ENCODE measurements around the gene BMPR1A. TPM values are rescaled to one million over a fixed set of nuclear protein-coding genes. Genes with fewer than 3 reads are reported as not detected.

Gene BMPR1A
- total RNA-seq, 1 experiment from 2014 or later: 42.6 TPM

GRCh38 chr10:86941991-86942421 is 185.6 kb downstream of the BMPR1A start:
- no peak overlapping the region for H3K9ac ChIP-seq (ENCODE audit: low read length)
- ATAC-seq (no peak), DNase-seq (ENCODE audit: low read depth, low spot score) (no peak)
- no peak overlapping the region for H3K27ac ChIP-seq (ENCODE audit: low read depth, low read length)
- peaks cover 0 to 27% of the 10 kb centered on the region in 2 experiments; a peak in 3 of 4 replicates for H3K4me1 ChIP-seq (ENCODE audit: control insufficient read depth in 1 of 2, insufficient read depth in 2 of 2, low read length in 2 of 2)
- ChIA-PET RAD21 (ENCODE audit: low non-redundant PET in 1 of 2, low total read pairs in 2 of 2, uncharacterized antibody in 2 of 2, unreplicated experiment in 2 of 2) (no interaction called here), POLR2A (interaction anchor here (1.0 kb wide), 1 partner anchor 24 kb away, joined by 3 read pairs; no protein-coding TSS in a partner anchor), CTCF (interaction anchor here (0.8 kb wide), 1 partner anchor 25 kb away, joined by 3 read pairs; no protein-coding TSS in a partner anchor)
- no peaks in the 10 kb centered on the region for H3K9me2 ChIP-seq (ENCODE audit: insufficient read depth)
- no peaks in the 10 kb centered on the region for H4K20me1 ChIP-seq (ENCODE audit: insufficient read depth)
- H3K9me3 ChIP-seq (ENCODE audit: control insufficient read depth in 1 of 2, insufficient read depth in 1 of 2, low read depth in 1 of 2, low read length in 2 of 2): no peaks in the 10 kb centered on the region
- H3K4me3 ChIP-seq (replicated peaks in 1 of 2; ENCODE audit: low read depth in 1 of 2, low read length in 2 of 2): no peak overlapping the region
- no peaks in the 10 kb centered on the region for H3K79me2 ChIP-seq (ENCODE audit: insufficient read depth, low read length)
- intact Hi-C loops (cut with micrococcal nuclease): no loop called here
- TF ChIP-seq POLR2A (IDR thresholded peaks at IDR 0.05; ENCODE audit: borderline replicate concordance, extremely low read depth, insufficient read depth, insufficient read length) (no peak), RAD21 (IDR thresholded peaks at IDR 0.05; ENCODE audit: low read depth) (no peak), ZNF274 (IDR thresholded peaks at IDR 0.05; ENCODE audit: low read depth, low read length) (no peak), SIN3A (IDR thresholded peaks at IDR 0.05; ENCODE audit: low read depth) (no peak), TCF7L2 (IDR thresholded peaks at IDR 0.05; ENCODE audit: borderline replicate concordance, extremely low read depth, insufficient read depth, insufficient read length) (no peak), ATF3 (IDR thresholded peaks at IDR 0.05) (no peak), ZFX (IDR thresholded peaks at IDR 0.05) (no peak), POLR2AphosphoS5 (IDR thresholded peaks at IDR 0.05; ENCODE audit: low read depth, low read length) (no peak), CTCF (IDR thresholded peaks at IDR 0.05 in 2 of 3, conservative IDR thresholded peaks at IDR 0.05 in 1 of 3; ENCODE audit: borderline replicate concordance in 1 of 3, insufficient read depth in 1 of 3, low read depth in 2 of 3, low read length in 2 of 3) (no peak), FOSL1 (IDR thresholded peaks at IDR 0.05; ENCODE audit: low read depth) (no peak), REST (IDR thresholded peaks at IDR 0.05; ENCODE audit: low read depth) (no peak), CEBPB (IDR thresholded peaks at IDR 0.05; ENCODE audit: low read depth) (no peak), MAX (IDR thresholded peaks at IDR 0.05) (no peak), EZH2phosphoT487 (IDR thresholded peaks at IDR 0.05; ENCODE audit: borderline replicate concordance) (no peak), EZH2 (IDR thresholded peaks at IDR 0.05) (no peak)
- no TSS peak for BruUV-seq (replicated peaks)
- no peak overlapping the region for H3K4me2 ChIP-seq (ENCODE audit: low read length)
- H3K36me3 ChIP-seq (ENCODE audit: control insufficient read depth in 1 of 2, insufficient read depth in 2 of 2, low read length in 2 of 2): no peaks in the 10 kb centered on the region
- no peaks in the 10 kb centered on the region for H3K27me3 ChIP-seq (ENCODE audit: insufficient read depth, low read length)
- H2AFZ ChIP-seq (ENCODE audit: low read depth, low read length, poor library complexity, severe bottlenecking): no peak overlapping the region
